HUES48 (cell line): ENCODE results near the gene SNX1.

ENCODE experiments used
- H3K27ac ChIP-seq: one replicate; pipeline ENCODE4 v1.7.0; 2013; ENCODE audit warnings: low read depth, low read length, inconsistent platforms
- H3K27me3 ChIP-seq: 2 replicates; pipeline ENCODE4 v1.6.1; 2013; ENCODE audit warnings: mild to moderate bottlenecking, low read length; ENCODE audit not compliant: control insufficient read depth, insufficient read depth
- H3K36me3 ChIP-seq: 2 replicates; pipeline ENCODE4 v1.6.1; 2013; ENCODE audit warnings: low read length; ENCODE audit not compliant: control insufficient read depth, insufficient read depth
- H3K4me1 ChIP-seq: 2 replicates; pipeline ENCODE4 v1.6.1; 2013; ENCODE audit warnings: mild to moderate bottlenecking, low read length; ENCODE audit not compliant: control insufficient read depth, insufficient read depth
- H3K4me3 ChIP-seq: 2 replicates; pipeline ENCODE4 v1.5.1; 2013; ENCODE audit warnings: mild to moderate bottlenecking, low read depth, low read length
- H3K9ac ChIP-seq: 2 replicates; pipeline ENCODE4 v1.6.1; 2013; ENCODE audit warnings: mild to moderate bottlenecking, low read depth, low read length, moderate library complexity
- H3K9me3 ChIP-seq: 2 replicates; pipeline ENCODE4 v1.6.1; 2013; ENCODE audit warnings: low read length; ENCODE audit not compliant: control insufficient read depth, insufficient read depth

SNX1 gene

GRCh38 chr15:64158363-64159134, 62.8 kb downstream of the SNX1 start:
- H3K4me3 ChIP-seq, result no peak overlapping the region

GRCh38 chr15:64161688-64162477, 66.1 kb downstream of the SNX1 start:
- H3K4me3 ChIP-seq, result peak overlapping the region; percentile 89
- peak overlapping the region; percentile 86 for H3K27ac ChIP-seq
- peaks cover 40% of the 10 kb centered on the region for H3K36me3 ChIP-seq
- H3K4me1 ChIP-seq, result peaks cover 16% of the 10 kb centered on the region
- H3K27me3 ChIP-seq, result no peaks in the 10 kb centered on the region
- H3K9me3 ChIP-seq, result no peaks in the 10 kb centered on the region
- peak overlapping the region; percentile 86 for H3K9ac ChIP-seq

More at GRCh38 chr15:64158363-64159134, 62.8 kb downstream of the SNX1 start:
- Histone ChIP-seq H3K4me1 (peaks cover 8% of the 10 kb centered on the region), H3K36me3 (peaks cover 68% of the 10 kb centered on the region), H3K9ac (no peak overlapping the region), H3K27me3 (no peaks in the 10 kb centered on the region), H3K27ac (no peak overlapping the region), H3K9me3 (no peaks in the 10 kb centered on the region)

DNA sequence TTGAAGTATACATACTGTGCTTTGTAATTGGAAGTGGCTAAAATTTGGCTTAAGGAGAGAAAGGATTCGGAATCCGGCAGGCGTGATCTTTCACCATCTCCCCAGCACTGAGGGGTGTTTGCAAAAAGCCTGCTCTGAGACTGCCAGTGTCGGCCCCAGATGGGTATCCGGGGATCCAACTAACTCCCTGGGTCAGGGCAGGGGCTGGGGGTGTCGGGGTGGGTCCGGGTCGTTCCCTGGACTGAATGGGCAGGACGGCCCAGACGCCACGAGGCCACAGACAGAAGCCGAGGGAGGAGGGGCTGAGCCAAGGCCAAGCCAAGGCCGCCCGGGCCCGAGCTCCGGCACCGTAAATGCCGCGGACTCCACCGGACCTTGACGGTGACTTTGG, 66.7 kb downstream of the SNX1 start:
- peak overlapping the region; percentile 86 for H3K9ac ChIP-seq
- no peaks in the 10 kb centered on the region for H3K27me3 ChIP-seq
- peak overlapping the region; percentile 86 for H3K27ac ChIP-seq
- H3K4me1 ChIP-seq, result peaks cover 16% of the 10 kb centered on the region
- H3K36me3 ChIP-seq, result peaks cover 34% of the 10 kb centered on the region
- peak overlapping the region; percentile 89 for H3K4me3 ChIP-seq
- H3K9me3 ChIP-seq, result no peaks in the 10 kb centered on the region

GRCh38 chr15:64162869-64163658, 67.3 kb downstream of the SNX1 start, which contains the start of gene PPIB:
Gene PPIB (minus strand): TSS chr15:64163022. CDS start chr15:64162986, 36 bp downstream.
- Histone ChIP-seq H3K27me3 (no peaks in the 10 kb centered on the region), H3K9ac (peak within 1 kb of the TSS; percentile 86), H3K4me1 (peaks cover 16% of the 10 kb centered on the region), H3K9me3 (no peaks in the 10 kb centered on the region), H3K36me3 (peaks cover 29% of the 10 kb centered on the region), H3K27ac (peak within 1 kb of the TSS; percentile 86), H3K4me3 (peak within 1 kb of the TSS; percentile 89)

DNA sequence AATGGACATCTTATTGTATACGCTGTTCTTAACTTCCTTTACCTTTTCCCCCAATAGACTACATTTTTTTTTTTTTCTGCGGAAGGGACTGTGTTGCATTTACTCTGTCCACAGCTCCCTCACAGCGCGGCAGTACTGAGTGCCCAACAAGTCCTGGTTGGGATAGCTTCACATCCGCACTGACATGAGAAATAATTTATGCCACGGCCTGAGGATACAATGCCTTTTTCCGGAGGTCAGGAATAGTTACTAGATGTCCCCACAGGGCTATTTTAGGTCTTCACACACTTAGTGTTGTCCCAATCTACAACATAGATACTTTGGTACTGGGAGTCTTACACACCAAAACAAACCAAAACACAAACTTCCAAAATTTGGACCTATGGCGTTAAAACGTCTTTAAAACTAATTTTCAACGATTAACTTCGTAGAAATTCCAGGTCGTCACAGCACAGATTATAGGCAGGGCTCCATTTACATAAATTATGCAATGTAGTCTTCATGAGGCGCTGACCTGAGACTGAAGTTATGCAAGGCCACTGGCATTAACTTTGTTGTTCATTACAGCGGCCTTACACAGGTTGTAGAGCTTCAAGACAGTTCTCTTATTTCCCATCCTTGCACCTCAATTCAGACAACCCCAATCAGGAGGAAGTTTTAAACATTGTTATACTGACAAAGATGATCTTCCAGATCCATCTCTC, 68.0 kb downstream of the SNX1 start:
- Histone ChIP-seq H3K9ac (no peak overlapping the region), H3K9me3 (no peaks in the 10 kb centered on the region), H3K27me3 (no peaks in the 10 kb centered on the region), H3K36me3 (peaks cover 21% of the 10 kb centered on the region), H3K4me3 (peak overlapping the region; percentile 57), H3K4me1 (peaks cover 16% of the 10 kb centered on the region), H3K27ac (peak overlapping the region; percentile 85)

- Histone ChIP-seq H3K4me1 (peaks cover 16% of the 10 kb centered on the region), H3K9me3 (no peaks in the 10 kb centered on the region), H3K9ac (no peak overlapping the region), H3K4me3 (no peak overlapping the region), H3K27ac (peak overlapping the region; percentile 24), H3K27me3 (no peaks in the 10 kb centered on the region), H3K36me3 (peaks cover 15% of the 10 kb centered on the region)
These were observed 68.7 kb downstream of the SNX1 start for GRCh38 chr15:64164436-64164835.

DNA sequence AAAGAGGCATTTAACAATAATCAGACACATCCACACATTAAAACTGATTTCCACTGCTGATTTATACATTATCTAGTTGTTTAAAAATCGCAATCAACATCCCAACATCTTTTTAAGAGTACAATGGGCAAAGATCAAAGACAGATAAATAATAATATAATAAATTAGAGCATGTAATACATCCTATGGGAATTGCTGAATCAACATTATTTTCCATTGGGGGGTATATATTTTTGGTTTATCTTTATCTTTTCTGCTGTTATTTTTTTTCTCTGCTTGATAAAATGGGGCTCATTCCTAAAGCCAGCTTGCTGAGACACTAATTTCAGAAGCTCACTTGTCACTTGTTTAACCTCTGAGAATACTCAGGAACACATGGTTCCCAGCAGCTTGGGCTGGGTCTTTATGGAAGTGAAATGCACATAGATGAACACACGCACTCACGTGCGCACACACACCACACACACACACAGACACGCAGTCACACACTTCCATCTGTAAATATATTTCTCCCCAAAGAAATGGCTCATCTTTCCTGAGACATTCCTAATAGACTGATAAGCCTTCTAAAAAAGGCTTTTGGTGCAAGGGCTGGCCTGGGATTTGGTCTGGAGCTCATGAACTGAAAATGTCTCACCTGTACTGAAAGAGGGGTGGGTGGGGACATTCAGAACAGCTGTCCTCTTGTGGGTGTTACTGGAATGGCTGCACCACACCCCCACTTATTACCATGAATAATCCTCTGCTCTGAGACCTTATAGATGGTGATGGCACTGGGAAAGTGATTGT, 70.5 kb downstream of the SNX1 start:
- Histone ChIP-seq H3K4me3 (no peak overlapping the region), H3K27ac (no peak overlapping the region), H3K27me3 (no peaks in the 10 kb centered on the region), H3K9ac (no peak overlapping the region), H3K9me3 (no peaks in the 10 kb centered on the region), H3K4me1 (peaks cover 16% of the 10 kb centered on the region), H3K36me3 (peaks cover 12% of the 10 kb centered on the region)

DNA sequence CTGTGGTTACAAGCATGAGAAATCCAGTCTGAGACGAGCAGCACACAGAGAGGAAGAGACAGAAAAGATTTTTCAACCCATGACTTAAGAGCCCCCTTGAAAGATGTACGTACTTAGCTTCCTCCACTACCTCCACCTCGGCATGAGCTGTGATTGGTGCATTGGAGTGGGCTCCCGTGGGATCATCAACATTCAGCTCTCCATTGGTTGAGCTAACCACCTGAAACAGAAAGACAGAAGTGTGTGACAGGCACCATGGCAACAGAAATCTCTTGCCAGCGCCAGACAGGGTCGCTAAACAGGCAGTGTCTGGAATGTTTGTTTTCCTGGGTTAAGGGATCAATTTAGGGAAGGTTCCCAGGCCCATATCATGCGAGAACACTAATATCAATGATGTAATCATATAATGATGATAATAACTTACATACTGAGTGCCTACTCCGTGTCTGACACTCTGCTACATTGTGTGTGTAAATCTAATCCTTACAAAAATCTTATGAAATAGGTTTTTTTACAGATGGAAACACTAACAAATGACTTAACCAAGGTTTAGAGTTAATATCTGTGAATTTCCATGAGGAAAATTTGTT, 84.5 kb downstream of the SNX1 start:
- Histone ChIP-seq H3K27ac (no peak overlapping the region), H3K27me3 (no peaks in the 10 kb centered on the region), H3K9me3 (no peaks in the 10 kb centered on the region), H3K9ac (no peak overlapping the region), H3K4me1 (no peaks in the 10 kb centered on the region), H3K4me3 (no peak overlapping the region), H3K36me3 (peaks cover 21% of the 10 kb centered on the region)

GRCh38 chr15:64182859-64183370, 87.1 kb downstream of the SNX1 start:
- H3K36me3 ChIP-seq, result peaks cover 24% of the 10 kb centered on the region; the same call in 1 of the 2 replicates
- H3K9ac ChIP-seq, result no peak overlapping the region
- no peaks in the 10 kb centered on the region for H3K4me1 ChIP-seq
- H3K27me3 ChIP-seq, result no peaks in the 10 kb centered on the region
- H3K9me3 ChIP-seq, result no peaks in the 10 kb centered on the region
- no peak overlapping the region for H3K27ac ChIP-seq
- no peak overlapping the region for H3K4me3 ChIP-seq
